IPS-20b (cell line): Measurements from ENCODE around the gene ABCB11.

Experiments
- H3K27ac ChIP-seq: one replicate; pipeline ENCODE4 v1.5.1; 2013; ENCODE audit warnings: low read length
- H3K27me3 ChIP-seq: 2 replicates; pipeline ENCODE4 v1.6.1; 2013; ENCODE audit warnings: mild to moderate bottlenecking, low read length, inconsistent platforms; ENCODE audit not compliant: insufficient read depth
- H3K36me3 ChIP-seq: 2 replicates; pipeline ENCODE4 v1.6.1; 2013; ENCODE audit warnings: low read depth, mild to moderate bottlenecking, inconsistent platforms, low read length, moderate library complexity; ENCODE audit not compliant: insufficient read depth
- H3K4me1 ChIP-seq: 2 replicates; pipeline ENCODE4 v1.6.1; 2013; ENCODE audit warnings: mild to moderate bottlenecking, control low read depth, inconsistent platforms, low read length, moderate library complexity; ENCODE audit not compliant: insufficient read depth
- H3K4me3 ChIP-seq: 2 replicates; pipeline ENCODE4 v1.5.1; 2013; ENCODE audit warnings: mild to moderate bottlenecking, low read length, inconsistent platforms
- H3K9ac ChIP-seq: 2 replicates; pipeline ENCODE4 v1.6.1; 2013; ENCODE audit warnings: low read depth, mild to moderate bottlenecking, inconsistent platforms, low read length, moderate library complexity
- H3K9me3 ChIP-seq: 2 replicates; pipeline ENCODE4 v1.6.1; 2013; ENCODE audit warnings: mild to moderate bottlenecking, low read depth, low read length, inconsistent platforms; ENCODE audit not compliant: insufficient read depth

Gene ABCB11

GRCh38 chr2:168961450-168962229, 69.5 kb downstream of the ABCB11 start:
- Histone ChIP-seq H3K4me3 (no peak overlapping the region), H3K27me3 (no peaks in the 10 kb centered on the region; the same call in 1 of the 2 replicates), H3K4me1 (no peaks in the 10 kb centered on the region), H3K9ac (no peak overlapping the region), H3K9me3 (no peaks in the 10 kb centered on the region), H3K36me3 (no peaks in the 10 kb centered on the region), H3K27ac (no peak overlapping the region)

GRCh38 chr2:168956392-168956791, 74.7 kb downstream of the ABCB11 start:
- Histone ChIP-seq H3K4me3 (no peak overlapping the region), H3K27me3 (no peaks in the 10 kb centered on the region; the same call in 1 of the 2 replicates), H3K9me3 (no peaks in the 10 kb centered on the region), H3K9ac (no peak overlapping the region), H3K36me3 (no peaks in the 10 kb centered on the region), H3K4me1 (no peaks in the 10 kb centered on the region), H3K27ac (no peak overlapping the region)

DNA sequence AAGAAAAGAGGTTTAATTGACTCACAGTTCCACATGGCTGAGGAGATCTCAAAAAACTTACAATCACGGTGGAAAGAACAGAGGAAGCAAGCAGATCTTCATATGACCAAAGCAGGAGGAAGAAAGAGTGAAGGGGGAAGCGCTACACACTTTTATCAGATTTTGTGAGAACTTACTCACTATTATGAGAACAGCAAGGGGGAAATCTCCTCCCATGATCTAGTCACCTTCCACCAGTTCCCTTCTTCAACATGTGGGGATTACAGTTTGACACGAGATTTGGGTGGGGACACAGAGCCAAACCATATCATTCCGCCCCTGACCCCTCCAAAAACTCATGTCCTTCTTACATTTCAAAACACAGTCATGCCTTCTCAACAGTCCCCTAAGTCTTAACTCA, 75.8 kb downstream of the ABCB11 start:
- Histone ChIP-seq H3K36me3 (no peaks in the 10 kb centered on the region), H3K27me3 (no peaks in the 10 kb centered on the region; the same call in 1 of the 2 replicates), H3K4me3 (no peak overlapping the region)

DNA sequence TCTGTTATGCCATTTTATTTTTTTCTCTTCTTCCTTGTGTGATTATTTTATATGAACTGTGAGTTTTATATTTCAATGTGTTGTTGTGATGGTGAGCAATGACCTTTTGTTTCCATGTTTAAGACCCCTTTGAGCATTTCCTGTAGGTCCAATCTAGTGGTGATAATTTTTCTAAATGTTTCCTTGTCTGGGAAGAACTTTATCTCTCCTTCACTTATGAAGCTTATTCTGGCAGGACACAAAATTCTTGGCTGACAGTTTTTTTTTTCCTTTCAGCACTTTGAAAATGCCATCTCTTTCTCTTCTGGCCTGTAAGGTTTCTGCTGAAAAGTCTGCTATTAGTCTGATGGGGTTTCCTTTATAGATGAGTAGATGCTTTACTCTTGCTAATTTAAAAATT, 76.9 kb downstream of the ABCB11 start:
- H3K27me3 ChIP-seq: no peaks in the 10 kb centered on the region; the same call in 1 of the 2 replicates
- no peak overlapping the region for H3K9ac ChIP-seq
- no peaks in the 10 kb centered on the region for H3K4me1 ChIP-seq
- H3K9me3 ChIP-seq: no peaks in the 10 kb centered on the region
- H3K4me3 ChIP-seq: no peak overlapping the region
- H3K36me3 ChIP-seq: no peaks in the 10 kb centered on the region
- no peak overlapping the region for H3K27ac ChIP-seq

More for the DNA sequence above, 75.8 kb downstream of the ABCB11 start:
- Histone ChIP-seq H3K27ac (no peak overlapping the region), H3K9me3 (no peaks in the 10 kb centered on the region), H3K9ac (no peak overlapping the region), H3K4me1 (no peaks in the 10 kb centered on the region)

GRCh38 chr2:168952424-168952823, 78.7 kb downstream of the ABCB11 start:
- H3K9ac ChIP-seq: no peak overlapping the region
- no peak overlapping the region for H3K4me3 ChIP-seq
- H3K9me3 ChIP-seq: no peaks in the 10 kb centered on the region
- no peak overlapping the region for H3K27ac ChIP-seq
- H3K27me3 ChIP-seq: no peaks in the 10 kb centered on the region; the same call in 1 of the 2 replicates
- H3K4me1 ChIP-seq: no peaks in the 10 kb centered on the region
- H3K36me3 ChIP-seq: no peaks in the 10 kb centered on the region

DNA sequence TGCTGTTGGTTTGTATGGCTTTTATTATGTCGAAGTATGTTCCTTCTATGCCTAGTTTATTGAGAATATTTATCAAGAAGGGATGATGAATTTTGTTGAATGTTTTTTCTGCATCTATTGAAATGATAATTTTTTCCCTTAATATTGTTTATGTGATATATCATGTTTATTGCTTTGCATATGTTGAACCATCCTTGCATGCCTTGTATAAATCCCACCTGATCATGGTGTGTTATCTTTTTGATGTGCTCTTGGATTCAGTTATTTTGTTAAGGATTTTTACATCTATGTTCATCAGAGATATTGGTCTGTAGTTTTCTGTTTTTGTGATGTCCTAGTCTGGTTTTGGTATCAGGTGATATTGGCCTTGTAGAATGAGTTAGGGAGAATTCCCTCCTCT, 79.3 kb downstream of the ABCB11 start:
- Histone ChIP-seq H3K9ac (no peak overlapping the region), H3K4me1 (no peaks in the 10 kb centered on the region), H3K36me3 (no peaks in the 10 kb centered on the region), H3K27ac (no peak overlapping the region), H3K9me3 (no peaks in the 10 kb centered on the region), H3K4me3 (no peak overlapping the region), H3K27me3 (no peaks in the 10 kb centered on the region; the same call in 1 of the 2 replicates)

- Histone ChIP-seq H3K4me1 (no peaks in the 10 kb centered on the region), H3K27ac (no peak overlapping the region), H3K9ac (no peak overlapping the region), H3K9me3 (no peaks in the 10 kb centered on the region), H3K36me3 (no peaks in the 10 kb centered on the region), H3K4me3 (no peak overlapping the region), H3K27me3 (no peaks in the 10 kb centered on the region)
Observed at GRCh38 chr2:168949324-168949723, 81.8 kb downstream of the ABCB11 start.

DNA sequence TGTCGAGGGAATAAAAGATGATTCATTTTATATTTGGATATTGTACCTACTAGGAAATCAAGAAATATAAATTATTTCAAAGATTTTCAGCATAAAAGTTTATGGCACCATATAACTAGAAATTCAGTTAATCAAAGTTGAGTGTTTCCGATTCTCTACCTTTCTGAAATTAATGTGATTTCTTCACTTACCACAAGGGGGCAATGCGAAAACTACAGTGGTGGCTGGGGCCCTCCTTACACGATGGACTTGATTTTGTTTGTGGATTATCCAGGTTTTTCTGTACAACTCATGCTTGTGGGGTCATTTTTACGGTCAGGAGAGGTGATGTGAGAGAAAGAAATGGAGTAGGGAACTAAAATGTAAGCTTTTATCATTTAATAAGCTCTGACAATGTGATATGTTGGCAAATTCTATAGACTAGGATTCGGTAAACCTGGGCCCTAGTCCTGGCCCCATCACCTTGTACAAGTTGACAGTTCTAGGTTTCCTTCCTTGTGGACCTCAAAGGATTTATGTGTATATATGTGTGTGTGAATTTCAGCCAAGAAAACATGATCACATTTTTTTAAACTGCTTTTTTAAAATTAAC, 82.4 kb downstream of the ABCB11 start:
- Histone ChIP-seq H3K9ac (no peak overlapping the region), H3K36me3 (no peaks in the 10 kb centered on the region), H3K4me1 (no peaks in the 10 kb centered on the region), H3K9me3 (no peaks in the 10 kb centered on the region), H3K27me3 (no peaks in the 10 kb centered on the region), H3K27ac (no peak overlapping the region), H3K4me3 (no peak overlapping the region)

DNA sequence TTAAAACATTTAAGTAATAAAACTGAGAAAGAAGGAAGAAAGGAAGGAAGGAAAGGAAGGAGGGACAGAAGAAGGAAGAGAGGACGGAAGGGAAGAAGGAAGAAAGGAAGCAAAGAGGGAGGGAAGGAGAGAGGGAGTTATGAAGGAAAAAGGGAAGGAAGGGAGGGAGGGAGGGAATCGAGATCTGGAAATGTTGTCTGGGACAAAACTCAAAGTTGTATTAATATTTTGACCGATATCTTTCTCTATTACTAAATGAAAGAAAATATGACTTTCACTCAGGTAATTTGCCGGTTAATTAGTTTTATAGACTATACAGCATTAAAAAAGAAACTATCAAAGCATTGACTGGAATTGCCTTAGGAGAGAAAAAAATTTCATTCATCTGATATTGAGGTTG, 85.6 kb downstream of the ABCB11 start:
- H3K9ac ChIP-seq: no peak overlapping the region
- no peak overlapping the region for H3K27ac ChIP-seq
- no peaks in the 10 kb centered on the region for H3K36me3 ChIP-seq
- no peaks in the 10 kb centered on the region for H3K4me1 ChIP-seq
- no peak overlapping the region for H3K4me3 ChIP-seq
- H3K9me3 ChIP-seq: no peaks in the 10 kb centered on the region
- H3K27me3 ChIP-seq: no peaks in the 10 kb centered on the region

- no peaks in the 10 kb centered on the region for H3K36me3 ChIP-seq
- H3K9me3 ChIP-seq: no peaks in the 10 kb centered on the region
- H3K27me3 ChIP-seq: no peaks in the 10 kb centered on the region
- H3K9ac ChIP-seq: no peak overlapping the region
- no peak overlapping the region for H3K27ac ChIP-seq
- H3K4me1 ChIP-seq: no peaks in the 10 kb centered on the region
- H3K4me3 ChIP-seq: no peak overlapping the region
Observed at GRCh38 chr2:168944065-168944464, 87.1 kb downstream of the ABCB11 start.

DNA sequence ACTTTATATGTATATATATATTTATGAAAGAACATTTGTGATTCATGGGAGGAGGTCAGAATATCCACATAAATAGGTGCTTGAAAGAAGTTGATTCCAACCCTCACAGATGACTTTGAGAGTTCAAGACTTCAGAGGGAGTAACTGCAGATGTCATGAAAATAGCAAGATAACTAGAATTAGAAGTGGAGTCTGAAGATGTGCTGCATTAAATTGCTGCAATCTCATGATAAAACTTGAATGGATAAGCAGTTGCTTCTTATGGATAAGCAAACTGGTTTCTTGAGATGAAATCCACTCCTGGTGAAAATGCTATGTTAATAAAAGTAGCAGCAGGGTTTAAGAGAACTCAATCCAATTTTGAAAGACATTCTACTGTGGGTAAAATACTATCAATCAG, 89.8 kb downstream of the ABCB11 start:
- Histone ChIP-seq H3K36me3 (no peaks in the 10 kb centered on the region), H3K27ac (no peak overlapping the region), H3K4me3 (no peak overlapping the region), H3K4me1 (no peaks in the 10 kb centered on the region), H3K27me3 (no peaks in the 10 kb centered on the region), H3K9me3 (no peaks in the 10 kb centered on the region), H3K9ac (no peak overlapping the region)

DNA sequence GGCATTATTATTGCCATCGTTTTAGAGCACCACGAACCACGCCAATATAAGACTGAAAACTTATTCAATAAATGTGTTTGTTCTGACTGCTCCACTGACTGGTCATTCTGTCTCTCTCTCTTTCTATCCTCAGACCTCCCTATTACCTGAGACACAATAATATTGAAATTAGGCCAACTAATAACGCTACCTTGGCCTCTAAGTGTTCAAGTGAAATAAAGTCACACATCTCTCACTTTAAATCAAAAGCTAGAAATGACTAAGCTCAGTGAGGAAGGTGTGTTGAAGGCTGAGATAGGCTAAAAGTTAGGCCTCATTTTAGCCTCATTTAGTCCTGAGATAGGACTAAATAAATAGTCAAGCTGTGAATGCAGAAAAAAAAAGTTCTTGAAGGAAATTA, 91.2 kb downstream of the ABCB11 start:
- H3K9me3 ChIP-seq: no peaks in the 10 kb centered on the region
- H3K4me3 ChIP-seq: no peak overlapping the region
- no peak overlapping the region for H3K9ac ChIP-seq
- no peaks in the 10 kb centered on the region for H3K36me3 ChIP-seq
- H3K27me3 ChIP-seq: no peaks in the 10 kb centered on the region
- H3K27ac ChIP-seq: no peak overlapping the region
- H3K4me1 ChIP-seq: no peaks in the 10 kb centered on the region
